HS-27A (cell line): Measurements from ENCODE around the gene ERC2.

Source experiments
- DNase-seq: peaks from one replicate; pipeline ENCODE4 v3.0.0-alpha.2; 2012; ENCODE audit warnings: low read depth, missing footprints

Gene ERC2

GRCh38 chr3:55826731-55827496, 641.4 kb downstream of the ERC2 start:
- no peak for DNase-seq

- no peak for DNase-seq
Observed at GRCh38 chr3:55826097-55826496, 642.2 kb downstream of the ERC2 start.

GRCh38 chr3:55824406-55824805, 643.9 kb downstream of the ERC2 start:
- DNase-seq: no peak

GRCh38 chr3:55823829-55824228, 644.4 kb downstream of the ERC2 start:
- no peak for DNase-seq

- no peak for DNase-seq
Observed at GRCh38 chr3:55823001-55823400, 645.3 kb downstream of the ERC2 start.

GRCh38 chr3:55819005-55819404, 649.3 kb downstream of the ERC2 start:
- no peak for DNase-seq

GRCh38 chr3:55818485-55818884, 649.8 kb downstream of the ERC2 start:
- no peak for DNase-seq

GRCh38 chr3:55816794-55817576, 651.3 kb downstream of the ERC2 start:
- no peak for DNase-seq

GRCh38 chr3:55815262-55815661, 653.0 kb downstream of the ERC2 start:
- no peak for DNase-seq

GRCh38 chr3:55813268-55814097, 654.8 kb downstream of the ERC2 start:
- no peak for DNase-seq

GRCh38 chr3:55812394-55813013, 655.8 kb downstream of the ERC2 start:
- no peak for DNase-seq

GRCh38 chr3:55807210-55807609, 661.1 kb downstream of the ERC2 start:
- no peak for DNase-seq

GRCh38 chr3:55805169-55805568, 663.1 kb downstream of the ERC2 start:
- DNase-seq: no peak

- no peak for DNase-seq
Observed at GRCh38 chr3:55804170-55805095, 663.8 kb downstream of the ERC2 start.

GRCh38 chr3:55802816-55803215, 665.5 kb downstream of the ERC2 start:
- DNase-seq: no peak

- DNase-seq: no peak
Observed at GRCh38 chr3:55801676-55802075, 666.6 kb downstream of the ERC2 start.

- no peak for DNase-seq
Observed at GRCh38 chr3:55801068-55801467, 667.2 kb downstream of the ERC2 start.

GRCh38 chr3:55797775-55798174, 670.5 kb downstream of the ERC2 start:
- no peak for DNase-seq

- DNase-seq: no peak
Observed at GRCh38 chr3:55797084-55797483, 671.2 kb downstream of the ERC2 start.

GRCh38 chr3:55796533-55796932, 671.7 kb downstream of the ERC2 start:
- no peak for DNase-seq

- no peak for DNase-seq
Observed at GRCh38 chr3:55795746-55796145, 672.5 kb downstream of the ERC2 start.
